Activated naive CD4-positive, alpha-beta T cell treated with anti-CD3 and anti-CD28 coated beads, Interleukin-2, amount 50 U/mL, for 72 hours (primary cell): ENCODE measurements around the gene PCDHB11. TPM values are rescaled to one million over a fixed set of nuclear protein-coding genes. Genes with fewer than 3 reads are reported as not detected.
"Not testable (repeated sequence)": the region's sequence is repeated elsewhere in the genome, so short reads cannot be mapped to it uniquely, and the experiment has no call there.

Experiments
- ATAC-seq, 2 donors: fragments of 150-1000 bp; cut with Tn5 transposase; 2 replicates each; pipeline ENCODE4 v1.10.0; 2021; ENCODE audit warnings: mild to moderate bottlenecking in 2 of 2, moderate library complexity in 2 of 2
- DNase-seq, 2 donors: peaks; one replicate each; pipeline ENCODE4 v3.0.0; 2021 to 2022; ENCODE audit warnings: low spot score in 2 of 2
- H3K27ac Mint-ChIP-seq, 2 donors: one replicate each; pipeline ENCODE4 v1.8.0; 2022; ENCODE audit warnings: mild to moderate bottlenecking in 2 of 2, mixed read lengths in 2 of 2
- H3K36me3 Mint-ChIP-seq, 2 donors: one replicate each; pipeline ENCODE4 v1.8.0; 2022; ENCODE audit warnings: mixed read lengths in 2 of 2
- H3K9me3 Mint-ChIP-seq, 2 donors: one replicate each; pipeline ENCODE4 v1.8.0; 2022; ENCODE audit warnings: mixed read lengths in 2 of 2
- total RNA-seq, 2 donors: library from RNA; stranded (reverse); gene quantifications; one replicate each; pipeline ENCODE4 v1.2.3, GENCODE V29; 2022

Gene PCDHB11
- not detected for total RNA-seq

DNA sequence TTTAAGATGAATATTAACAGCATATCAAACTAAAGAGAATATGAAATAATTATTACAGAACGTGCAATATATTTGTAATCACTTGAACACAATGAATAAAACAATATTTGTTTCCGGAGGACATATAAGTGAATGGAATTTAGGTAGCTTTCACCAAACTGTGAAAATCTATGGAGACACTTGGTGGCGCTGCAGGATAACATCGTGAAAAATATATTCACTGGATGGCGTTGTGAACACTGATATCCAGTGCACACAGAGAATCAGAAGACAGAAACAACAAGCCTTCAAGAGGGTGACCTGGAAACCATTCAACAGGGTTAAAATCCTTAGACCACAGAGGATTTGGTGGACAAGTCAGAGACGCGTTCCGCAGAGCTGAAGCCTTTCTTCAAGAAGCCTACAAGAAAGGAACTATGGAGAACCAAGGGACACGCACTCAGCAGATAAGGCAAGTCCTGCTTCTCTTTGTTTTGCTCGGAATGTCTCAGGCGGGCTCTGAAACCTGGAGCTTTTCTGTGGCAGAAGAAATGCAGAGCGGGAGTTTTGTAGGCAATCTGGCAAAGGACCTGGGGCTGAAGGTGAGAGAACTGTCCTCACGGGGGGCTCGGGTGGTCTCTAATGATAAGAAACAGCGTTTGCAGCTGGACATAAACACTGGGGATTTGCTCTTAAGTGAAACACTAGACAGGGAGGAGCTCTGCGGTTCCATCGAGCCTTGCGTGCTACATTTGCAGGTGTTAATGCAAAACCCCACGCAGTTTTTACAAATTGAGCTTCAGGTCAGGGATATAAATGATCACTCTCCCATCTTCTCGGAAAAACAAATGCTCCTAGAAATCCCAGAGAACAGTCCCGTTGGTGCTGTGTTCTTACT, at the start of gene PCDHB11:
TSS of gene PCDHB11 (plus strand) at position 269 of the 877 bp plus-strand sequence. CDS start at position 417, 148 bp downstream.
- ATAC-seq (no peak), DNase-seq (no peak)
- Mint-ChIP-seq H3K9me3 (peaks cover 22 to 32% of the 10 kb centered on the region in 2 donors), H3K27ac (no peak within 1 kb of the TSS), H3K36me3 (peaks cover 36 to 42% of the 10 kb centered on the region in 2 donors)

DNA sequence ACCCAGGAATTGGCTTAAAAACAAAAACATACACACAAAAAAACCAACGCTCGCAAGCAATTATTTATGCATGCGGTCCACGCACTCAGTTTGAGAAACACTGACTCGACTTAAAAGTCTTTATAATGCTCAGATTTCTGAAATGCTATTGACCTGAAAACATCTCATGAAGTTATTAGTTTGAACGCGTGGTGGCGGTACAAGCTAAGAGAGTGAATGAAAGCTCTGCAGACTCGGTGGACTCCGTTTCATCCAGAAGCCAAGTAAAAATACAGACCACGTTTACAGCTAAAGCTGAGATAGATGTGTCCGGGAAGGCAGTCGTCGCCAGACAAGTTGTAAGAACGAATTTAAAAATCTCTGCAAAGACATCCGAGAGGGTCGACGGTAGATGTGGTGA, 49.6 kb upstream of the PCDHB11 start, which contains the start of gene PCDHB6:
TSS of gene PCDHB6 (plus strand) at position 246 of the 400 bp plus-strand sequence. CDS start 201 bp downstream, outside the sequence.
- peaks cover 28 to 30% of the 10 kb centered on the region in 2 donors for H3K36me3 Mint-ChIP-seq
- DNase-seq = no peak
- ATAC-seq = no peak
- H3K27ac Mint-ChIP-seq = no peak within 1 kb of the TSS
- peaks cover 14% of the 10 kb centered on the region in 2 donors for H3K9me3 Mint-ChIP-seq

DNA sequence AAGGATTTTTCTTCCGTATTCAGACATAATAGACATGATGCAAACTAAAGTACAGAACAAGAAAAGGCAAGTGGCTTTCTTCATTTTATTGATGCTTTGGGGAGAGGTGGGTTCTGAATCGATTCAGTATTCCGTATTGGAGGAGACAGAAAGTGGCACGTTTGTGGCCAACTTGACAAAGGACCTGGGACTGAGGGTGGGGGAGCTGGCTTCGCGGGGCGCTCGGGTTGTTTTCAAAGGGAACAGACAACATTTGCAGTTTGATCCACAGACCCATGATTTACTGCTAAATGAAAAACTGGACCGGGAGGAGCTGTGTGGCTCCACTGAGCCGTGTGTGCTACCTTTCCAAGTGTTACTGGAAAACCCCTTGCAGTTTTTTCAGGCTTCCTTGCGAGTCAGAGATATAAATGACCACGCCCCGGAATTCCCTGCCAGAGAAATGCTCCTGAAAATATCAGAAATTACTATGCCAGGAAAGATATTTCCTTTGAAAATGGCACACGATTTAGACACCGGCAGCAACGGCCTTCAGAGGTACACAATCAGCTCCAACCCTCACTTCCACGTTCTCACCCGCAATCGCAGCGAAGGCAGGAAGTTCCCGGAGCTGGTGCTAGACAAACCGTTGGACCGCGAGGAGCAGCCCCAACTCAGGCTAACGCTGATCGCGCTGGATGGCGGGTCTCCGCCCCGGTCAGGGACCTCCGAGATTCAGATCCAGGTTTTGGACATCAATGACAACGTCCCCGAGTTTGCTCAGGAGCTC, 49.0 kb upstream of the PCDHB11 start:
- no peak overlapping the region for H3K27ac Mint-ChIP-seq
- H3K36me3 Mint-ChIP-seq = peaks cover 30 to 31% of the 10 kb centered on the region in 2 donors
- peaks cover 14% of the 10 kb centered on the region in 2 donors for H3K9me3 Mint-ChIP-seq
- ATAC-seq (no peak), DNase-seq (no peak)

DNA sequence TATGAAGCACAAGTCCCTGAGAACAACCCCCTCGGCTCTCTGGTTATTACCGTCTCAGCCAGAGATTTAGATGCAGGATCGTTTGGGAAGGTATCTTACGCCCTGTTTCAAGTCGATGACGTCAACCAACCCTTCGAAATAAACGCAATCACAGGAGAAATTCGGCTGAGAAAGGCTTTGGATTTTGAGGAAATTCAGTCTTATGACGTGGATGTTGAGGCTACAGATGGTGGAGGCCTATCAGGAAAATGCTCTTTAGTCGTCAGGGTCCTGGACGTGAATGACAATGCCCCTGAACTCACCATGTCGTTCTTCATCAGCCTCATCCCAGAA, 48.5 kb upstream of the PCDHB11 start:
- ATAC-seq (no peak), DNase-seq (no peak)
- peaks cover 14 to 17% of the 10 kb centered on the region in 2 donors for H3K9me3 Mint-ChIP-seq
- no peak overlapping the region for H3K27ac Mint-ChIP-seq
- peaks cover 34 to 37% of the 10 kb centered on the region in 2 donors for H3K36me3 Mint-ChIP-seq

DNA sequence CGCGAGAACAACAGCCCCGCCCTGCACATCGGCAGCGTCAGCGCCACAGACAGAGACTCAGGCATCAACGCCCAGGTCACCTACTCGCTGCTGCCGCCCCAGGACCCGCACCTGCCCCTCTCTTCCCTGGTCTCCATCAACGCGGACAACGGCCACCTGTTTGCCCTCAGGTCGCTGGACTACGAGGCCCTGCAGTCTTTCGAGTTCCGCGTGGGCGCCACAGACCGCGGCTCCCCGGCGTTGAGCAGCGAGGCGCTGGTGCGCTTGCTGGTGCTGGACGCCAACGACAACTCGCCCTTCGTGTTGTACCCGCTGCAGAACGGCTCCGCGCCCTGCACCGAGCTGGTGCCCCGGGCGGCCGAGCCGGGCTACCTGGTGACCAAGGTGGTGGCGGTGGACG, 47.8 kb upstream of the PCDHB11 start:
- Mint-ChIP-seq H3K9me3 (peaks cover 17 to 23% of the 10 kb centered on the region in 2 donors), H3K36me3 (peaks cover 38 to 43% of the 10 kb centered on the region in 2 donors)
- not testable (repeated sequence) for DNase-seq, H3K27ac Mint-ChIP-seq, ATAC-seq

DNA sequence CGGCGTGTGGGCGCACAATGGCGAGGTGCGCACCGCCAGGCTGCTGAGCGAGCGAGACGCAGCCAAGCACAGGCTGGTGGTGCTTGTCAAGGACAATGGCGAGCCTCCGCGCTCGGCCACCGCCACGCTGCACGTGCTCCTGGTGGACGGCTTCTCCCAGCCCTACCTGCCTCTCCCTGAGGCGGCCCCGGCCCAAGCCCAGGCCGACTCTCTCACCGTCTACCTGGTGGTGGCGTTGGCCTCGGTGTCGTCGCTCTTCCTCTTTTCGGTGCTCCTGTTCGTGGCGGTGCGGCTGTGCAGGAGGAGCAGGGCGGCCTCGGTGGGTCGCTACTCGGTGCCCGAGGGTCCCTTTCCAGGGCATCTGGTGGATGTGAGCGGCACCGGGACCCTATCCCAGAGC, 47.3 kb upstream of the PCDHB11 start:
- H3K36me3 Mint-ChIP-seq = peaks cover 43 to 48% of the 10 kb centered on the region in 2 donors
- DNase-seq = not testable (repeated sequence)

DNA sequence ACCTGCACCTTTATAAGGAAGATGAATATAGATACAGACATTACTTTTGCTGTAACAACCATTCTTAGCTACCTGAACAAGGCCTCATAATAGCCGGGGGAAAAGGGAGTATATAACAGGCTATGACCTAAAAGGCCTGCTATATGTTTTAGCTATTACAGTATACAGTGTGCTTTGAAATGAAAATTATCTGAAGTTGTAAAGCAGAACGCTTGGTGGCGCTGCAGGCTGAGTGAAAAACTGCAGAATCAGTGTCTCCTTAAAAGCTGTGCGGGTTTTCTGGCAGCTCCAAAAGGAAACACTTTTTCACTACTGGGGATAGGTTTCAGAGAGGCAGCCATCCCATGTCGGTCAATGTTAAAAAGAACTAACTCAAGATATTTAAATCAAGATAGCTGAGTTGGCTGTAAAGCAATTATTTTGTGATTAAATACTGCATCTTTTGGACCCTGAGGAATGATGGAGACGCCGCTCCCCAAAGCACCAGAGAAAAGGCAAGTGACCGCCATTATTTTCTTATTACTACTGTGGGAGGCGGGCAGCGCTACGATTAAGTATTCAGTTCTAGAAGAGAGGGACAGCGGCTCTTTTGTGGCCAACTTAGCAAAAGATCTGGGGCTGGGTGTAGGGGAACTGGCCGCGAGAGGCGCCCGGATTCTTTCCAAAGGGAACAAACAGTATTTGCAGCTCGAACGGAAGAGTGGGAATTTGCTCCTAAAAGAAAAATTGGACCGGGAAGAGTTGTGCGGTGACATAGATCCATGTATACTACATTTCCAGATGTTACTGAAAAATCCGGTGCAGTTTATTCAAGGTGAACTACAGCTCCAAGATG, 43.7 kb upstream of the PCDHB11 start:
- peaks cover 20 to 22% of the 10 kb centered on the region in 2 donors for H3K9me3 Mint-ChIP-seq
- H3K36me3 Mint-ChIP-seq = peaks cover 40 to 49% of the 10 kb centered on the region in 2 donors
- no peak for DNase-seq
- H3K27ac Mint-ChIP-seq = no peak overlapping the region
- no peak for ATAC-seq

More for the DNA sequence above, 47.3 kb upstream of the PCDHB11 start:
- H3K27ac Mint-ChIP-seq, ATAC-seq: not testable (repeated sequence)
- peaks cover 18 to 26% of the 10 kb centered on the region in 2 donors for H3K9me3 Mint-ChIP-seq

DNA sequence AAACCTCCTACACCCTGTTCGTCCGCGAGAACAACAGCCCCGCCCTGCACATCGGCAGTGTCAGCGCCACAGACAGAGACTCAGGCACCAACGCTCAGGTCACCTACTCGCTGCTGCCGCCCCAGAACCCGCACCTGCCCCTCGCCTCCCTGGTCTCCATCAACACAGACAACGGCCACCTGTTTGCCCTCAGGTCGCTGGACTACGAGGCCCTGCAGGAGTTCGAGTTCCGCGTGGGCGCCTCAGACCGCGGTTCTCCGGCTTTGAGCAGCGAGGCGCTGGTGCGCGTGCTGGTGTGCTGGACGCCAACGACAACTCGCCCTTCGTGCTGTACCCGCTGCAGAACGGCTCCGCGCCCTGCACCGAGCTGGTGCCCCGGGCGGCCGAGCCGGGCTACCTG, 42.1 kb upstream of the PCDHB11 start:
- H3K36me3 Mint-ChIP-seq = peaks cover 30 to 35% of the 10 kb centered on the region in 2 donors
- not testable (repeated sequence) for DNase-seq, ATAC-seq, H3K27ac Mint-ChIP-seq
- H3K9me3 Mint-ChIP-seq = peaks cover 12 to 21% of the 10 kb centered on the region in 2 donors

DNA sequence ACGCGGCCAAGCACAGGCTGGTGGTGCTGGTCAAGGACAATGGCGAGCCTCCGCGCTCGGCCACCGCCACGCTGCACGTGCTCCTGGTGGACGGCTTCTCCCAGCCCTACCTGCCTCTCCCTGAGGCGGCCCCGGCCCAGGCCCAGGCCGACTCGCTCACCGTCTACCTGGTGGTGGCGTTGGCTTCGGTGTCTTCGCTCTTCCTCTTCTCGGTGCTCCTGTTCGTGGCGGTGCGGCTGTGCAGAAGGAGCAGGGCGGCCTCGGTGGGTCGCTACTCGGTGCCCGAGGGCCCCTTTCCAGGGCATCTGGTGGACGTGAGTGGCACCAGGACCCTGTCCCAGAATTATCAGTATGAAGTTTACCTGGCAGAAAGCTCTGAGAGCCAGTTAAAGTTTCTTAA, 41.5 kb upstream of the PCDHB11 start:
- not testable (repeated sequence) for ATAC-seq, DNase-seq, H3K27ac Mint-ChIP-seq
- Mint-ChIP-seq H3K36me3 (peaks cover 26 to 30% of the 10 kb centered on the region in 2 donors), H3K9me3 (peaks cover 9 to 18% of the 10 kb centered on the region in 2 donors)

DNA sequence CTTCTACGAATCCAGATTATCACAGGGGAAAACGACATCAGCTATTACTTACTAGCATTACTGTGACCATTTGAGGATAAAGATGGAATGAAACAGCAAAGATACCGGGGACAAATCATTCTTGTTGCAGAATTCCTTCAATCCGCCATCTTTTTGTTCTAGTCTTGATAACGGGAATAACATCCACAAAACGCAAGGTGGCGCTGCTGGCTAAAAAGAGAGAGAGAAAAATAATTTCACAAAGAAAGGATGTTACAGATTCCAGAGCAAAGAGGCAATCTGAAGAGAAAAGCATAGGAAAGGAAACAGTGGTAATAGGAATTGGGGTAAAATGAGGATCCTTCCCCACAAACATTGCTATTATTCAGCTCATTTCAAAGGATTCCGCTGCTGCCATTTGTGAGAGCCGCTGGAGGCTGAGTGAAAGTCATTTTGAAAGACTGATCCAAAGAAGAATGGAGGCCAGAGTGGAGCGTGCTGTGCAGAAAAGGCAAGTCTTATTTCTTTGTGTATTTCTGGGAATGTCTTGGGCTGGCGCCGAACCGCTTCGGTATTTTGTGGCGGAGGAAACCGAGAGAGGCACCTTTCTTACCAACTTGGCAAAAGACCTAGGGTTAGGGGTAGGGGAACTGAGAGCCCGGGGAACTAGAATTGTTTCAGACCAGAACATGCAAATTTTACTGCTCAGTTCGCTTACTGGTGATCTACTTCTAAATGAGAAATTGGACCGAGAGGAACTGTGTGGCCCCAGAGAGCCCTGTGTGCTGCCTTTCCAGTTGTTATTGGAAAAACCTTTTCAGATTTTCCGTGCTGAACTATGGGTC, 26.8 kb upstream of the PCDHB11 start, which contains the start of gene PCDHB7:
TSS of gene PCDHB7 (plus strand) at position 264 of the 824 bp plus-strand sequence. CDS start at position 456, 192 bp downstream.
- peaks cover 11 to 24% of the 10 kb centered on the region in 2 donors for H3K36me3 Mint-ChIP-seq
- peaks cover 14 to 18% of the 10 kb centered on the region in 2 donors for H3K9me3 Mint-ChIP-seq
- DNase-seq (peak in 1 of 2 donors; percentile 22), ATAC-seq (no peak)
- H3K27ac Mint-ChIP-seq = no peak within 1 kb of the TSS

DNA sequence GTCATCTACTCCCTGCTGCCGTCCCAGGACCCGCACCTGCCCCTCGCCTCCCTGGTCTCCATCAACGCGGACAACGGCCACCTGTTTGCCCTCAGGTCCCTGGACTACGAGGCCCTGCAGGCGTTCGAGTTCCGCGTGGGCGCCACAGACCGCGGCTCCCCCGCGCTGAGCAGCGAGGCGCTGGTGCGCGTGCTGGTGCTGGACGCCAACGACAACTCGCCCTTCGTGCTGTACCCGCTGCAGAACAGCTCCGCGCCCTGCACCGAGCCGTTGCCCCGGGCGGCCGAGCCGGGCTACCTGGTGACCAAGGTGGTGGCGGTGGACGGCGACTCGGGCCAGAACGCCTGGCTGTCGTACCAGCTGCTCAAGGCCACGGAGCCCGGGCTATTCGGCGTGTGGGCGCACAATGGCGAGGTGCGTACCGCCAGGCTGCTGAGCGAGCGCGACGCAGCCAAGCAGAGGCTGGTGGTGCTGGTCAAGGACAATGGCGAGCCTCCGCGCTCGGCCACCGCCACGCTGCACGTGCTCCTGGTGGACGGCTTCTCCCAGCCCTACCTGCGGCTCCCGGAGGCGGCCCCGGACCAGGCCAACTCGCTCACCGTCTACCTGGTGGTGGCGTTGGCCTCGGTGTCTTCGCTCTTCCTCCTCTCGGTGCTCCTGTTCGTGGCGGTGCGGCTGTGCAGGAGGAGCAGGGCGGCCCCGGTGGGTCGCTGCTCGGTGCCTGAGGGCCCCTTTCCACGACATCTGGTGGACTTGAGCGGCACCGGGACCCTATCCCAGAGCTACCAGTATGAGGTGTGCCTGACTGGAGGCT, 24.9 kb upstream of the PCDHB11 start:
- not testable (repeated sequence) for H3K27ac Mint-ChIP-seq, ATAC-seq, DNase-seq
- Mint-ChIP-seq H3K36me3 (peaks cover 7 to 18% of the 10 kb centered on the region in 2 donors), H3K9me3 (peaks cover 13 to 14% of the 10 kb centered on the region in 2 donors)

DNA sequence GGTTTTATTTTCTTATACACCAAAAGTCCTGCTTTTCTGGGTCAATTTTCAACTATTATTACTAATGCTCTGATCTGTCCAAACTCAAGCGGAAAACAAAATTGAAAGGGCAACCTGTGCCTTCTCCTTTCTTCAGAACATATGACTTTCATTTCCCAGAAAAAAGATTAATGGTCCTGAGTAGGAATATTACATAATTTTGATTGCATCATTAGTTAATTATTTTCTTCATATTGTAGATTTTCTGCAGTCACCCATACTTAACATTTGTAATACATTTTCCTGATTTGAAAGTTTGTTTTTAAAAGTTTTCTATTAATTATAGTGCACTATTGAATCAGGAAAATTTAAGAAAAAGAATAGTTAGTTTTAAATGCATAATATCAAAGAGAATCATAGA, 23.5 kb upstream of the PCDHB11 start:
- no peak for ATAC-seq
- peaks cover 13 to 17% of the 10 kb centered on the region in 2 donors for H3K9me3 Mint-ChIP-seq

DNA sequence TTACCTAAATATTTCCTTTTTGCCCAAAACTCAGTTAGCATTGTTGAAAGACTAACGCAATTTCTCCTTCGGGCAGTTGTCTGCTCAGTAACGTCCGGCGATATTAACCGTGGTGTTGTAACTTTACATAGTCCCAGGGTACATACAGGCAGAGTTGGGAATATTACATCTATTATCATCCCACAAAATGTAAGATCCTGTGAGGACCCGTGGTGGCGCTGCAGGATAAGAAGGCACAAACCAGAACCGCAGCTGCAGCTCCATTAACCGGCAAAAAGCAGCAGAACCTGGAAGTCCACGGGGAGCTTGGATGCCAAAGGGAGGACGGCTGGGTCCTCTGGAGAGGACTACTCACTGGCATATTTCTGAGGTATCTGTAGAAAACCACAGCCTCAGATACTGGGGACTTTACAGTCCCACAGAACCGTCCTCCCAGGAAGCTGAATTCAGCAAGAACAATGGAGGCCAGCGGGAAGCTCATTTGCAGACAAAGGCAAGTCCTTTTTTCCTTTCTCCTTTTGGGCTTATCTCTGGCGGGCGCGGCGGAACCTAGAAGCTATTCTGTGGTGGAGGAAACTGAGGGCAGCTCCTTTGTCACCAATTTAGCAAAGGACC, 21.7 kb upstream of the PCDHB11 start, which contains the start of gene PCDHB8:
TSS of gene PCDHB8 (plus strand) at position 214 of the 615 bp plus-strand sequence. CDS start at position 459, 245 bp downstream.
- ATAC-seq, DNase-seq, H3K27ac Mint-ChIP-seq: not testable (repeated sequence)
- Mint-ChIP-seq H3K9me3 (peaks cover 17 to 21% of the 10 kb centered on the region in 2 donors), H3K36me3 (peaks cover 19 to 25% of the 10 kb centered on the region in 2 donors)

More for the DNA sequence above, 23.5 kb upstream of the PCDHB11 start:
- H3K36me3 Mint-ChIP-seq = peaks cover 11 to 24% of the 10 kb centered on the region in 2 donors
- H3K27ac Mint-ChIP-seq = no peak overlapping the region
- no peak for DNase-seq

DNA sequence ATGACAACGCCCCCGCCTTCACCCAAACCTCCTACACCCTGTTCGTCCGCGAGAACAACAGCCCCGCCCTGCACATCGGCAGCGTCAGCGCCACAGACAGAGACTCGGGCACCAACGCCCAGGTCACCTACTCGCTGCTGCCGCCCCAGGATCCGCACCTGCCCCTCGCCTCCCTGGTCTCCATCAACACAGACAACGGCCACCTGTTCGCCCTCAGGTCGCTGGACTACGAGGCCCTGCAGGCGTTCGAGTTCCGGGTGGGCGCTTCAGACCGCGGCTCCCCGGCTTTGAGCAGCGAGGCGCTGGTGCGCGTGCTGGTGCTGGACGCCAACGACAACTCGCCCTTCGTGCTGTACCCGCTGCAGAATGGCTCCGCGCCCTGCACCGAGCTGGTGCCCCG, 20.1 kb upstream of the PCDHB11 start:
- H3K36me3 Mint-ChIP-seq = peaks cover 23 to 25% of the 10 kb centered on the region in 2 donors
- H3K9me3 Mint-ChIP-seq = peaks cover 14 to 22% of the 10 kb centered on the region in 2 donors
- ATAC-seq = not testable (repeated sequence)

More for the DNA sequence above, 20.1 kb upstream of the PCDHB11 start:
- H3K27ac Mint-ChIP-seq, DNase-seq: not testable (repeated sequence)
